GM23338 (cell line): ENCODE results near the gene ZNF12. TPM values are rescaled to one million over a fixed set of nuclear protein-coding genes. Genes with fewer than 3 reads are reported as not detected.
A peak's percentile ranks its signal among the peaks of the same experiment; 100 is the strongest.

Source experiments
- ATAC-seq: fragments of 200-7000 bp; cut with Tn5 transposase; 3 replicates; pipeline ENCODE4 v1.9.1; 2020
- DNase-seq: peaks from one replicate; pipeline ENCODE4 v3.0.0-alpha.2; 2015; ENCODE audit warnings: low spot score
- H2AFZ ChIP-seq: fragments of 200-600 bp; sonication (generic); 2 replicates; pipeline ENCODE4 v1.8.0; 2016; ENCODE audit warnings: antibody characterized with exemption, mild to moderate bottlenecking, moderate library complexity
- H3F3A ChIP-seq: fragments of 200-600 bp; sonication (generic); replicated peaks from 2 replicates; pipeline ENCODE4 v1.8.0; 2017; ENCODE audit warnings: antibody characterized with exemption, mixed run types, low read depth
- H3K27ac ChIP-seq: fragments of 200-600 bp; sonication (generic); 2 replicates; pipeline ENCODE4 v1.6.1; 2016; ENCODE audit warnings: low read depth
- H3K27me3 ChIP-seq: fragments of 200-600 bp; sonication (generic); 2 replicates; pipeline ENCODE4 v1.8.0; 2016; ENCODE audit warnings: mild to moderate bottlenecking, mixed run types, moderate library complexity; ENCODE audit not compliant: insufficient read depth
- H3K36me3 ChIP-seq: fragments of 200-600 bp; sonication (generic); 2 replicates; pipeline ENCODE4 v1.8.0; 2016; ENCODE audit warnings: mild to moderate bottlenecking; ENCODE audit not compliant: insufficient read depth
- H3K4me1 ChIP-seq: fragments of 200-600 bp; sonication (generic); 2 replicates; pipeline ENCODE4 v1.8.0; 2016; ENCODE audit warnings: mild to moderate bottlenecking, moderate library complexity; ENCODE audit not compliant: insufficient read depth
- H3K4me2 ChIP-seq: fragments of 200-600 bp; sonication (generic); 2 replicates; pipeline ENCODE4 v1.7.1; 2017; ENCODE audit warnings: mixed run types
- H3K4me3 ChIP-seq: fragments of 200-600 bp; sonication (generic); 2 replicates; pipeline ENCODE4 v1.6.1; 2016; ENCODE audit warnings: mixed run types
- H3K79me2 ChIP-seq: fragments of 200-600 bp; sonication (generic); replicated peaks from 2 replicates; pipeline ENCODE4 v1.8.0; 2017; ENCODE audit warnings: mild to moderate bottlenecking; ENCODE audit not compliant: insufficient read depth
- H3K9me2 ChIP-seq: fragments of 200-600 bp; sonication (generic); 2 replicates; pipeline ENCODE4 v1.8.0; 2017; ENCODE audit not compliant: insufficient read depth
- H4K20me1 ChIP-seq: fragments of 200-600 bp; sonication (generic); replicated peaks from 2 replicates; pipeline ENCODE4 v1.8.0; 2017; ENCODE audit warnings: mild to moderate bottlenecking; ENCODE audit not compliant: insufficient read depth
- H3K27ac Mint-ChIP-seq: 2 replicates; pipeline ENCODE4 v1.8.0; 2020; ENCODE audit warnings: inconsistent platforms, mild to moderate bottlenecking, moderate library complexity, mixed read lengths
- H3K27me3 Mint-ChIP-seq: 3 replicates; pipeline ENCODE4 v1.8.0; 2022; ENCODE audit warnings: low read depth, mild to moderate bottlenecking, moderate library complexity, mixed read lengths, inconsistent platforms; ENCODE audit not compliant: insufficient read depth, poor library complexity
- H3K36me3 Mint-ChIP-seq: 3 replicates; pipeline ENCODE4 v1.8.0; 2021; ENCODE audit warnings: low read depth, mild to moderate bottlenecking, inconsistent platforms, moderate library complexity, mixed read lengths
- H3K4me1 Mint-ChIP-seq: 3 replicates; pipeline ENCODE4 v1.8.0; 2020; ENCODE audit warnings: mild to moderate bottlenecking, inconsistent platforms, mixed read lengths
- H3K4me3 Mint-ChIP-seq: 3 replicates; pipeline ENCODE4 v1.8.0; 2021; ENCODE audit warnings: moderate library complexity, mild to moderate bottlenecking, inconsistent platforms, mixed read lengths
- H3K9me3 Mint-ChIP-seq: 3 replicates; pipeline ENCODE4 v1.8.0; 2020; ENCODE audit warnings: moderate library complexity, mild to moderate bottlenecking, inconsistent platforms, mixed read lengths
- CREB1 ChIP-seq: fragments of 250-450 bp; sonication (Bioruptor Pico); IDR thresholded peaks from 2 replicates; pipeline ENCODE4 v1.5.0; 2020; ENCODE audit warnings: low read depth, mild to moderate bottlenecking, moderate library complexity
- EZH2 ChIP-seq: fragments of 200-600 bp; sonication (generic); IDR thresholded peaks from one replicate; pipeline ENCODE4 v1.8.0; 2017; ENCODE audit warnings: antibody characterized with exemption, mild to moderate bottlenecking, low read depth; ENCODE audit not compliant: unreplicated experiment
- EZH2phosphoT487 ChIP-seq: fragments of 200-600 bp; sonication (generic); IDR thresholded peaks from one replicate; pipeline ENCODE4 v1.8.1; 2018; ENCODE audit warnings: antibody characterized with exemption; ENCODE audit not compliant: unreplicated experiment
- JUNB ChIP-seq: IDR thresholded peaks from one replicate; pipeline ENCODE4 v1.6.1; 2016; ENCODE audit warnings: antibody characterized with exemption; ENCODE audit not compliant: unreplicated experiment
- NANOG ChIP-seq: IDR thresholded peaks from 2 replicates; pipeline ENCODE4 v1.6.1; 2016; ENCODE audit warnings: antibody characterized with exemption, borderline replicate concordance
- POLR2AphosphoS5 ChIP-seq: IDR thresholded peaks from 2 replicates; pipeline ENCODE4 v1.6.1; 2016; ENCODE audit warnings: antibody characterized with exemption, low read depth
- STAT1 ChIP-seq: IDR thresholded peaks from one replicate; pipeline ENCODE4 v1.6.1; 2016; ENCODE audit warnings: antibody characterized with exemption; ENCODE audit not compliant: unreplicated experiment
- ZNF114 ChIP-seq: fragments of 250-450 bp; sonication (Bioruptor Pico); IDR thresholded peaks from 2 replicates; pipeline ENCODE4 v1.5.0; 2020; ENCODE audit warnings: mild to moderate bottlenecking, moderate library complexity
- ZNF331 ChIP-seq: fragments of 250-450 bp; sonication (Bioruptor Pico); IDR thresholded peaks from 2 replicates; pipeline ENCODE4 v1.5.0; 2020; ENCODE audit warnings: low read depth, mild to moderate bottlenecking, moderate library complexity
- polyA plus RNA-seq: library from polyadenylated mRNA; unstranded; fragments of >200 nt; fragmentation: Nextera tagmentation; extraction: Ambion mirVana; gene quantifications from 2 replicates; pipeline ENCODE4 v1.2.1, GENCODE V29; 2016
- total RNA-seq: library from RNA; depleted of rRNA; stranded (reverse); fragments of >200 nt; shearing (Covaris generic); gene quantifications from 2 replicates; pipeline ENCODE4 v1.2.3, GENCODE V29; 2014
- TF ChIP-seq, protein P1 (sequence below): IDR thresholded peaks from 2 replicates; pipeline ENCODE4 v1.6.1; 2016; ENCODE audit warnings: antibody characterized with exemption
- TF ChIP-seq, protein P2 (sequence below): fragments of 250-450 bp; sonication (Bioruptor Pico); IDR thresholded peaks from 2 replicates; pipeline ENCODE4 v1.5.0; 2020; ENCODE audit warnings: mild to moderate bottlenecking, moderate library complexity
- TF ChIP-seq, protein P3 (sequence below), 2 experiments: fragments of 200-600 bp in 1 of 2; sonication (generic) in 1 of 2; conservative IDR thresholded peaks; 2 replicates each; pipeline versions ENCODE4 v1.5.1 to v1.6.1; 2016 to 2017; ENCODE audit warnings: antibody characterized with exemption in 2 of 2, low read depth in 2 of 2, mild to moderate bottlenecking in 2 of 2, moderate library complexity in 1 of 2
- TF ChIP-seq, protein P4 (sequence below): IDR thresholded peaks from one replicate; pipeline ENCODE4 v1.6.1; 2018; ENCODE audit warnings: antibody characterized with exemption; ENCODE audit not compliant: unreplicated experiment

The ZNF12 gene
- total and polyA plus RNA-seq, 2 experiments from 2014 or later = 9.6 to 17.8 TPM

DNA sequence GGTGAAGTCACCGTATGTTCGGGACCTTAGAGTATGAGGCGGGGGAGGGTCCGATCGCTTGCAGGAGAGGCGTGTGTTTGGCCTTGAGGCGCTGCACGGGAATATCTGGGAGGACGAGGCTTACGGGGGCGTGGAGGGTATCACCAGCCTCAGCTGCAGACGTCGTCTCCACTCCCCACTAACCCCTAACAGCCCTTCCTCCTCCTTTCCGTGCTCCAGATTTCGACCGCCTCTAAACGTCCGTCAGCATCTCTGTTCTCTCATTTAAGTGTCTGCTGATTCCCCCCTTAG is 23.5 kb upstream of the ZNF12 start:
- Histone ChIP-seq H3K36me3 (peaks cover 6% of the 10 kb centered on the region), H4K20me1 (peaks cover 5% of the 10 kb centered on the region; the same call in 1 of the 2 replicates), H3F3A (no peaks in the 10 kb centered on the region), H3K27ac (no peak overlapping the region), H3K4me1 (peaks cover 5% of the 10 kb centered on the region; the same call in 1 of the 2 replicates), H3K79me2 (peaks cover 22% of the 10 kb centered on the region), H3K4me3 (peak overlapping the region; percentile 74), H3K4me2 (peak overlapping the region; percentile 85), H3K27me3 (no peaks in the 10 kb centered on the region), H2AFZ (no peak overlapping the region), H3K9me2 (no peaks in the 10 kb centered on the region)
- no peak for ATAC-seq
- Mint-ChIP-seq H3K4me1 (peaks cover 2% of the 10 kb centered on the region; the same call in 2 of the 3 replicates), H3K27ac (no peak overlapping the region; the same call in 1 of the 2 replicates), H3K9me3 (no peaks in the 10 kb centered on the region), H3K4me3 (peak overlapping the region; percentile 93), H3K36me3 (peaks cover 32% of the 10 kb centered on the region), H3K27me3 (peaks cover 14% of the 10 kb centered on the region)
- no peak for TF ChIP-seq STAT1
- no peak for TF ChIP-seq NANOG
- TF ChIP-seq, protein P1, sequence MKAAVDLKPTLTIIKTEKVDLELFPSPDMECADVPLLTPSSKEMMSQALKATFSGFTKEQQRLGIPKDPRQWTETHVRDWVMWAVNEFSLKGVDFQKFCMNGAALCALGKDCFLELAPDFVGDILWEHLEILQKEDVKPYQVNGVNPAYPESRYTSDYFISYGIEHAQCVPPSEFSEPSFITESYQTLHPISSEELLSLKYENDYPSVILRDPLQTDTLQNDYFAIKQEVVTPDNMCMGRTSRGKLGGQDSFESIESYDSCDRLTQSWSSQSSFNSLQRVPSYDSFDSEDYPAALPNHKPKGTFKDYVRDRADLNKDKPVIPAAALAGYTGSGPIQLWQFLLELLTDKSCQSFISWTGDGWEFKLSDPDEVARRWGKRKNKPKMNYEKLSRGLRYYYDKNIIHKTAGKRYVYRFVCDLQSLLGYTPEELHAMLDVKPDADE = no peak
- TF ChIP-seq CREB1 = no peak
- TF ChIP-seq ZNF114 (CRISPR knock-in tag) = no peak
- no peak for TF ChIP-seq POLR2AphosphoS5
- no peak for TF ChIP-seq JUNB
- TF ChIP-seq, protein P2, sequence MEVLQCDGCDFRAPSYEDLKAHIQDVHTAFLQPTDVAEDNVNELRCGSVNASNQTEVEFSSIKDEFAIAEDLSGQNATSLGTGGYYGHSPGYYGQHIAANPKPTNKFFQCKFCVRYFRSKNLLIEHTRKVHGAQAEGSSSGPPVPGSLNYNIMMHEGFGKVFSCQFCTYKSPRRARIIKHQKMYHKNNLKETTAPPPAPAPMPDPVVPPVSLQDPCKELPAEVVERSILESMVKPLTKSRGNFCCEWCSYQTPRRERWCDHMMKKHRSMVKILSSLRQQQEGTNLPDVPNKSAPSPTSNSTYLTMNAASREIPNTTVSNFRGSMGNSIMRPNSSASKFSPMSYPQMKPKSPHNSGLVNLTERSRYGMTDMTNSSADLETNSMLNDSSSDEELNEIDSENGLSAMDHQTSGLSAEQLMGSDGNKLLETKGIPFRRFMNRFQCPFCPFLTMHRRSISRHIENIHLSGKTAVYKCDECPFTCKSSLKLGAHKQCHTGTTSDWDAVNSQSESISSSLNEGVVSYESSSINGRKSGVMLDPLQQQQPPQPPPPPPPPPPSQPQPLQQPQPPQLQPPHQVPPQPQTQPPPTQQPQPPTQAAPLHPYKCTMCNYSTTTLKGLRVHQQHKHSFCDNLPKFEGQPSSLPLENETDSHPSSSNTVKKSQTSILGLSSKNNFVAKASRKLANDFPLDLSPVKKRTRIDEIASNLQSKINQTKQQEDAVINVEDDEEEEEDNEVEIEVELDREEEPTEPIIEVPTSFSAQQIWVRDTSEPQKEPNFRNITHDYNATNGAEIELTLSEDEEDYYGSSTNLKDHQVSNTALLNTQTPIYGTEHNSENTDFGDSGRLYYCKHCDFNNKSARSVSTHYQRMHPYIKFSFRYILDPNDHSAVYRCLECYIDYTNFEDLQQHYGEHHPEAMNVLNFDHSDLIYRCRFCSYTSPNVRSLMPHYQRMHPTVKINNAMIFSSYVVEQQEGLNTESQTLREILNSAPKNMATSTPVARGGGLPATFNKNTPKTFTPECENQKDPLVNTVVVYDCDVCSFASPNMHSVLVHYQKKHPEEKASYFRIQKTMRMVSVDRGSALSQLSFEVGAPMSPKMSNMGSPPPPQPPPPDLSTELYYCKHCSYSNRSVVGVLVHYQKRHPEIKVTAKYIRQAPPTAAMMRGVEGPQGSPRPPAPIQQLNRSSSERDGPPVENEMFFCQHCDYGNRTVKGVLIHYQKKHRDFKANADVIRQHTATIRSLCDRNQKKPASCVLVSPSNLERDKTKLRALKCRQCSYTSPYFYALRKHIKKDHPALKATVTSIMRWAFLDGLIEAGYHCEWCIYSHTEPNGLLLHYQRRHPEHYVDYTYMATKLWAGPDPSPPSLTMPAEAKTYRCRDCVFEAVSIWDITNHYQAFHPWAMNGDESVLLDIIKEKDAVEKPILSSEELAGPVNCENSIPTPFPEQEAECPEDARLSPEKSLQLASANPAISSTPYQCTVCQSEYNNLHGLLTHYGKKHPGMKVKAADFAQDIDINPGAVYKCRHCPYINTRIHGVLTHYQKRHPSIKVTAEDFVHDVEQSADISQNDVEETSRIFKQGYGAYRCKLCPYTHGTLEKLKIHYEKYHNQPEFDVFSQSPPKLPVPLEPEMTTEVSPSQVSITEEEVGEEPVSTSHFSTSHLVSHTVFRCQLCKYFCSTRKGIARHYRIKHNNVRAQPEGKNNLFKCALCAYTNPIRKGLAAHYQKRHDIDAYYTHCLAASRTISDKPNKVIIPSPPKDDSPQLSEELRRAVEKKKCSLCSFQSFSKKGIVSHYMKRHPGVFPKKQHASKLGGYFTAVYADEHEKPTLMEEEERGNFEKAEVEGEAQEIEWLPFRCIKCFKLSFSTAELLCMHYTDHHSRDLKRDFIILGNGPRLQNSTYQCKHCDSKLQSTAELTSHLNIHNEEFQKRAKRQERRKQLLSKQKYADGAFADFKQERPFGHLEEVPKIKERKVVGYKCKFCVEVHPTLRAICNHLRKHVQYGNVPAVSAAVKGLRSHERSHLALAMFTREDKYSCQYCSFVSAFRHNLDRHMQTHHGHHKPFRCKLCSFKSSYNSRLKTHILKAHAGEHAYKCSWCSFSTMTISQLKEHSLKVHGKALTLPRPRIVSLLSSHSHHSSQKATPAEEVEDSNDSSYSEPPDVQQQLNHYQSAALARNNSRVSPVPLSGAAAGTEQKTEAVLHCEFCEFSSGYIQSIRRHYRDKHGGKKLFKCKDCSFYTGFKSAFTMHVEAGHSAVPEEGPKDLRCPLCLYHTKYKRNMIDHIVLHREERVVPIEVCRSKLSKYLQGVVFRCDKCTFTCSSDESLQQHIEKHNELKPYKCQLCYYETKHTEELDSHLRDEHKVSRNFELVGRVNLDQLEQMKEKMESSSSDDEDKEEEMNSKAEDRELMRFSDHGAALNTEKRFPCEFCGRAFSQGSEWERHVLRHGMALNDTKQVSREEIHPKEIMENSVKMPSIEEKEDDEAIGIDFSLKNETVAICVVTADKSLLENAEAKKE (CRISPR knock-in tag) = no peak
- no peak for TF ChIP-seq EZH2
- TF ChIP-seq, protein P3, sequence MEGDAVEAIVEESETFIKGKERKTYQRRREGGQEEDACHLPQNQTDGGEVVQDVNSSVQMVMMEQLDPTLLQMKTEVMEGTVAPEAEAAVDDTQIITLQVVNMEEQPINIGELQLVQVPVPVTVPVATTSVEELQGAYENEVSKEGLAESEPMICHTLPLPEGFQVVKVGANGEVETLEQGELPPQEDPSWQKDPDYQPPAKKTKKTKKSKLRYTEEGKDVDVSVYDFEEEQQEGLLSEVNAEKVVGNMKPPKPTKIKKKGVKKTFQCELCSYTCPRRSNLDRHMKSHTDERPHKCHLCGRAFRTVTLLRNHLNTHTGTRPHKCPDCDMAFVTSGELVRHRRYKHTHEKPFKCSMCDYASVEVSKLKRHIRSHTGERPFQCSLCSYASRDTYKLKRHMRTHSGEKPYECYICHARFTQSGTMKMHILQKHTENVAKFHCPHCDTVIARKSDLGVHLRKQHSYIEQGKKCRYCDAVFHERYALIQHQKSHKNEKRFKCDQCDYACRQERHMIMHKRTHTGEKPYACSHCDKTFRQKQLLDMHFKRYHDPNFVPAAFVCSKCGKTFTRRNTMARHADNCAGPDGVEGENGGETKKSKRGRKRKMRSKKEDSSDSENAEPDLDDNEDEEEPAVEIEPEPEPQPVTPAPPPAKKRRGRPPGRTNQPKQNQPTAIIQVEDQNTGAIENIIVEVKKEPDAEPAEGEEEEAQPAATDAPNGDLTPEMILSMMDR (conservative IDR thresholded peaks at IDR 0.05; ENCODE audit: low read depth in 2 of 2) = no peak
- no peak for TF ChIP-seq ZNF331 (CRISPR knock-in tag)
- TF ChIP-seq, protein P4, sequence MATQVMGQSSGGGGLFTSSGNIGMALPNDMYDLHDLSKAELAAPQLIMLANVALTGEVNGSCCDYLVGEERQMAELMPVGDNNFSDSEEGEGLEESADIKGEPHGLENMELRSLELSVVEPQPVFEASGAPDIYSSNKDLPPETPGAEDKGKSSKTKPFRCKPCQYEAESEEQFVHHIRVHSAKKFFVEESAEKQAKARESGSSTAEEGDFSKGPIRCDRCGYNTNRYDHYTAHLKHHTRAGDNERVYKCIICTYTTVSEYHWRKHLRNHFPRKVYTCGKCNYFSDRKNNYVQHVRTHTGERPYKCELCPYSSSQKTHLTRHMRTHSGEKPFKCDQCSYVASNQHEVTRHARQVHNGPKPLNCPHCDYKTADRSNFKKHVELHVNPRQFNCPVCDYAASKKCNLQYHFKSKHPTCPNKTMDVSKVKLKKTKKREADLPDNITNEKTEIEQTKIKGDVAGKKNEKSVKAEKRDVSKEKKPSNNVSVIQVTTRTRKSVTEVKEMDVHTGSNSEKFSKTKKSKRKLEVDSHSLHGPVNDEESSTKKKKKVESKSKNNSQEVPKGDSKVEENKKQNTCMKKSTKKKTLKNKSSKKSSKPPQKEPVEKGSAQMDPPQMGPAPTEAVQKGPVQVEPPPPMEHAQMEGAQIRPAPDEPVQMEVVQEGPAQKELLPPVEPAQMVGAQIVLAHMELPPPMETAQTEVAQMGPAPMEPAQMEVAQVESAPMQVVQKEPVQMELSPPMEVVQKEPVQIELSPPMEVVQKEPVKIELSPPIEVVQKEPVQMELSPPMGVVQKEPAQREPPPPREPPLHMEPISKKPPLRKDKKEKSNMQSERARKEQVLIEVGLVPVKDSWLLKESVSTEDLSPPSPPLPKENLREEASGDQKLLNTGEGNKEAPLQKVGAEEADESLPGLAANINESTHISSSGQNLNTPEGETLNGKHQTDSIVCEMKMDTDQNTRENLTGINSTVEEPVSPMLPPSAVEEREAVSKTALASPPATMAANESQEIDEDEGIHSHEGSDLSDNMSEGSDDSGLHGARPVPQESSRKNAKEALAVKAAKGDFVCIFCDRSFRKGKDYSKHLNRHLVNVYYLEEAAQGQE = no peak
- TF ChIP-seq EZH2phosphoT487 = no peak
- DNase-seq = peak; percentile 50
